Body of pancreas (tissue), 4 donors: Measurements from ENCODE around the gene PHF5A.

Experiments used
- POLR2A ChIP-seq, 3 donors: fragments of 450-650 bp; IDR thresholded peaks; one replicate each; pipeline ENCODE4 v1.6.1; 2016; ENCODE audit warnings: antibody characterized with exemption in 3 of 3, mild to moderate bottlenecking in 2 of 3
- TF ChIP-seq, protein P1 (sequence below), 7 experiments: fragments of 450-650 bp in 4 of 7; fragments of 200-600 bp in 3 of 7; sonication (generic) in 3 of 7; IDR thresholded peaks; one replicate each; pipeline ENCODE4 v1.5.1; 2016 to 2019; ENCODE audit warnings: antibody characterized with exemption in 7 of 7

DNA sequence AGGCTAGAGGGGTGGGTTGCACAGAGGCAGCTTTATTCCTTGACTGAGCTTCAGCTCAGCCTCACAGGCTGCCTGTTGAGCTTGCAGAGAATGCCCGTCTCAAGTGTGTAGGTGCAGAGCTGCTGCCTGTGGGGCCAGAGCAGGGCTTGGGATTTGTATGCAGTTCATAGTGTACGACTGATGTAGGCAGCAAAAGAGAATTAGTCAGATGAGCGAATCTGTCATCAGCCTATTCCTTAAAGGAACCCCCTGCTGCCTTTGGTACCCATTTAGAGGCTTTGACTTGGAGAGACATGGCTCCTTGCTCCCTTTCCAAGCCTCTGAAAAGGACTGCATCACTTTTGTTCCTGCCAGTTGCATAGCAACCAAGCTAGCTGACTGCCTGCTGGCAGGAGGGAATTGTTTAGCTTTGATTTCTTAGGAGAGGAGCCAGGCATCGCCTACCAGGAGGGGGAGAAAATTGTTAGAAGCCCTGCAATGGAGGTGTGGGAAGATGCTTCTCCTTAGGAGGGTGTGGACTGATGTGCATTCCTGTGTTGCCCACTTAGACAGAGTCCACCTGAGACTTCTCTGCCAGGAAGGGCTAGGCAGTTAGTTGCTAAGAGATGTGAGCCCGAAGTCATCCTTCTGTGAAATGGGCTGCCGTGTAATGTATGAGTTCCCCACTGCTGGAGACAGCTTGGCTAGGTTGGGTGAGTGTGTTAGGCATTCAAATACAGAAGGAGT lies 11.3 kb upstream of the PHF5A start:
- TF ChIP-seq, protein P1, sequence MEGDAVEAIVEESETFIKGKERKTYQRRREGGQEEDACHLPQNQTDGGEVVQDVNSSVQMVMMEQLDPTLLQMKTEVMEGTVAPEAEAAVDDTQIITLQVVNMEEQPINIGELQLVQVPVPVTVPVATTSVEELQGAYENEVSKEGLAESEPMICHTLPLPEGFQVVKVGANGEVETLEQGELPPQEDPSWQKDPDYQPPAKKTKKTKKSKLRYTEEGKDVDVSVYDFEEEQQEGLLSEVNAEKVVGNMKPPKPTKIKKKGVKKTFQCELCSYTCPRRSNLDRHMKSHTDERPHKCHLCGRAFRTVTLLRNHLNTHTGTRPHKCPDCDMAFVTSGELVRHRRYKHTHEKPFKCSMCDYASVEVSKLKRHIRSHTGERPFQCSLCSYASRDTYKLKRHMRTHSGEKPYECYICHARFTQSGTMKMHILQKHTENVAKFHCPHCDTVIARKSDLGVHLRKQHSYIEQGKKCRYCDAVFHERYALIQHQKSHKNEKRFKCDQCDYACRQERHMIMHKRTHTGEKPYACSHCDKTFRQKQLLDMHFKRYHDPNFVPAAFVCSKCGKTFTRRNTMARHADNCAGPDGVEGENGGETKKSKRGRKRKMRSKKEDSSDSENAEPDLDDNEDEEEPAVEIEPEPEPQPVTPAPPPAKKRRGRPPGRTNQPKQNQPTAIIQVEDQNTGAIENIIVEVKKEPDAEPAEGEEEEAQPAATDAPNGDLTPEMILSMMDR (IDR thresholded peaks at IDR 0.05) = no peak
- no peak for TF ChIP-seq POLR2A (IDR thresholded peaks at IDR 0.05)
